GM12878 (cell line): ENCODE data around the gene MAMDC2.

ENCODE experiments used
- EGR1 ChIP-seq, 2 experiments: IDR thresholded peaks; 1 replicate in 1 of 2; 2 replicates in 1 of 2; pipeline ENCODE4 v1.6.1; 2011 to 2012; ENCODE audit warnings: low read depth in 2 of 2, low read length in 2 of 2, borderline replicate concordance in 1 of 2, mild to moderate bottlenecking in 1 of 2, moderate library complexity in 1 of 2
- EP300 ChIP-seq, 2 experiments: fragments of 150-350 bp in 1 of 2; IDR thresholded peaks; 2 replicates each; pipeline ENCODE4 v1.6.1; 2011 to 2012; ENCODE audit warnings: low read depth in 2 of 2, low read length in 2 of 2, borderline replicate concordance in 1 of 2, improper control_type of control experiment in 1 of 2, inconsistent platforms in 1 of 2; ENCODE audit not compliant: control insufficient read depth in 1 of 2
- FOS ChIP-seq: IDR thresholded peaks from 3 replicates; pipeline ENCODE4 v1.6.1; 2011; ENCODE audit warnings: borderline replicate concordance; ENCODE audit not compliant: insufficient read length; ENCODE audit errors: extremely low read depth
- POLR2A ChIP-seq: IDR thresholded peaks from 2 replicates; pipeline ENCODE4 v1.6.1; 2011; ENCODE audit warnings: low read depth, mild to moderate bottlenecking, low read length
- SIN3A ChIP-seq: IDR thresholded peaks from 2 replicates; pipeline ENCODE4 v1.6.1; 2012; ENCODE audit warnings: low read depth, low read length, improper control_type of control experiment
- SMAD1 ChIP-seq: fragments of 450-650 bp; IDR thresholded peaks from 2 replicates; pipeline ENCODE4 v1.6.1; 2018; ENCODE audit warnings: mild to moderate bottlenecking, low read depth; ENCODE audit not compliant: partially characterized antibody
- TAF1 ChIP-seq: IDR thresholded peaks from 2 replicates; pipeline ENCODE4 v1.6.1; 2011; ENCODE audit warnings: mild to moderate bottlenecking, low read depth, low read length, borderline replicate concordance
- TF ChIP-seq, protein P1 (sequence below), 3 experiments: IDR thresholded peaks in 2 of 3; conservative IDR thresholded peaks in 1 of 3; 2 replicates each; pipeline ENCODE4 v1.5.1; 2011; ENCODE audit warnings: low read depth in 3 of 3, low read length in 3 of 3, mild to moderate bottlenecking in 3 of 3, control low read depth in 2 of 3, moderate library complexity in 2 of 3, inconsistent platforms in 1 of 3, mixed read lengths in 1 of 3; ENCODE audit not compliant: control insufficient read depth in 2 of 3, insufficient read depth in 1 of 3; ENCODE audit errors: extremely low read depth in 1 of 3
- TF ChIP-seq, protein P2 (sequence below): IDR thresholded peaks from 2 replicates; pipeline ENCODE4 v1.6.1; 2011; ENCODE audit warnings: low read depth, low read length, improper control_type of control experiment, borderline replicate concordance
- TF ChIP-seq, protein P3 (sequence below): fragments of 450-650 bp; IDR thresholded peaks from 2 replicates; pipeline ENCODE4 v1.6.1; 2017; ENCODE audit warnings: mild to moderate bottlenecking

DNA sequence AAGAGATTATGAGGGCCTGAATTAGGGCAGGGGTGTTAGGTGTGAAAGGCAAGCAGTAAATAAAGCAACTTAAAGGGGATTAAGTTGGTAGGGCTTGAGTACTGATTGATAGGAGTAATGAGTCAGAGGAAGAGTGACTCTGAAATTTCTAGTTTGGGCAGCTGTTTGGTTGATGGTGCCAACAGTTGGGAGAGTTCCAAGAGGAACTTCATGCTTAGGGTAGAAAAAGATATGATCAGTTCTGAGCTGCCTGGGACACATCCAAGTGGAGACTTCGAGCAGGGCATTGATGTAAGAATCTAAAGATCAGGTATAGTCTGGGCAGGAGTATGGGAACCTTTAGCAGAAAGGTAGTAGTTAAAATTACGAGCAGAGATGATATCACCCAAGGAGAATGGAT lies 10.2 kb downstream of the MAMDC2 start:
- TF ChIP-seq SMAD1 (no peak), SIN3A (no peak), EP300 (IDR thresholded peaks at IDR 0.05; ENCODE audit: borderline replicate concordance in 1 of 2, control insufficient read depth in 1 of 2, low read depth in 2 of 2, low read length in 2 of 2) (no peak), FOS (no peak), EGR1 (IDR thresholded peaks at IDR 0.05; ENCODE audit: borderline replicate concordance in 1 of 2, low read depth in 2 of 2, low read length in 2 of 2) (no peak), POLR2A (no peak), TAF1 (no peak)
- TF ChIP-seq, protein P1, sequence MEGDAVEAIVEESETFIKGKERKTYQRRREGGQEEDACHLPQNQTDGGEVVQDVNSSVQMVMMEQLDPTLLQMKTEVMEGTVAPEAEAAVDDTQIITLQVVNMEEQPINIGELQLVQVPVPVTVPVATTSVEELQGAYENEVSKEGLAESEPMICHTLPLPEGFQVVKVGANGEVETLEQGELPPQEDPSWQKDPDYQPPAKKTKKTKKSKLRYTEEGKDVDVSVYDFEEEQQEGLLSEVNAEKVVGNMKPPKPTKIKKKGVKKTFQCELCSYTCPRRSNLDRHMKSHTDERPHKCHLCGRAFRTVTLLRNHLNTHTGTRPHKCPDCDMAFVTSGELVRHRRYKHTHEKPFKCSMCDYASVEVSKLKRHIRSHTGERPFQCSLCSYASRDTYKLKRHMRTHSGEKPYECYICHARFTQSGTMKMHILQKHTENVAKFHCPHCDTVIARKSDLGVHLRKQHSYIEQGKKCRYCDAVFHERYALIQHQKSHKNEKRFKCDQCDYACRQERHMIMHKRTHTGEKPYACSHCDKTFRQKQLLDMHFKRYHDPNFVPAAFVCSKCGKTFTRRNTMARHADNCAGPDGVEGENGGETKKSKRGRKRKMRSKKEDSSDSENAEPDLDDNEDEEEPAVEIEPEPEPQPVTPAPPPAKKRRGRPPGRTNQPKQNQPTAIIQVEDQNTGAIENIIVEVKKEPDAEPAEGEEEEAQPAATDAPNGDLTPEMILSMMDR (IDR thresholded peaks at IDR 0.05 in 2 of 3, conservative IDR thresholded peaks at IDR 0.05 in 1 of 3; ENCODE audit: control insufficient read depth in 2 of 3, extremely low read depth in 1 of 3, insufficient read depth in 1 of 3, low read depth in 3 of 3, low read length in 3 of 3) = no peak
- TF ChIP-seq, protein P2, sequence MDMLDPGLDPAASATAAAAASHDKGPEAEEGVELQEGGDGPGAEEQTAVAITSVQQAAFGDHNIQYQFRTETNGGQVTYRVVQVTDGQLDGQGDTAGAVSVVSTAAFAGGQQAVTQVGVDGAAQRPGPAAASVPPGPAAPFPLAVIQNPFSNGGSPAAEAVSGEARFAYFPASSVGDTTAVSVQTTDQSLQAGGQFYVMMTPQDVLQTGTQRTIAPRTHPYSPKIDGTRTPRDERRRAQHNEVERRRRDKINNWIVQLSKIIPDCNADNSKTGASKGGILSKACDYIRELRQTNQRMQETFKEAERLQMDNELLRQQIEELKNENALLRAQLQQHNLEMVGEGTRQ = no peak
- TF ChIP-seq, protein P3, sequence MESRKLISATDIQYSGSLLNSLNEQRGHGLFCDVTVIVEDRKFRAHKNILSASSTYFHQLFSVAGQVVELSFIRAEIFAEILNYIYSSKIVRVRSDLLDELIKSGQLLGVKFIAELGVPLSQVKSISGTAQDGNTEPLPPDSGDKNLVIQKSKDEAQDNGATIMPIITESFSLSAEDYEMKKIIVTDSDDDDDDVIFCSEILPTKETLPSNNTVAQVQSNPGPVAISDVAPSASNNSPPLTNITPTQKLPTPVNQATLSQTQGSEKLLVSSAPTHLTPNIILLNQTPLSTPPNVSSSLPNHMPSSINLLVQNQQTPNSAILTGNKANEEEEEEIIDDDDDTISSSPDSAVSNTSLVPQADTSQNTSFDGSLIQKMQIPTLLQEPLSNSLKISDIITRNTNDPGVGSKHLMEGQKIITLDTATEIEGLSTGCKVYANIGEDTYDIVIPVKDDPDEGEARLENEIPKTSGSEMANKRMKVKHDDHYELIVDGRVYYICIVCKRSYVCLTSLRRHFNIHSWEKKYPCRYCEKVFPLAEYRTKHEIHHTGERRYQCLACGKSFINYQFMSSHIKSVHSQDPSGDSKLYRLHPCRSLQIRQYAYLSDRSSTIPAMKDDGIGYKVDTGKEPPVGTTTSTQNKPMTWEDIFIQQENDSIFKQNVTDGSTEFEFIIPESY = no peak
